Inflammatory macrophage (primary cell): ENCODE measurements around the gene CCT7.
"Not testable (repeated sequence)": the region's sequence is repeated elsewhere in the genome, so short reads cannot be mapped to it uniquely, and the experiment has no call there.

Experiments used
- DNase-seq, 2 donors: peaks; one replicate each; pipeline ENCODE4 v3.0.0-alpha.2; 2020 to 2022

The CCT7 gene

GRCh38 chr2:73255907-73256617 is 22.0 kb downstream of the CCT7 start:
- DNase-seq: no peak

- no peak for DNase-seq
These were observed 22.5 kb downstream of the CCT7 start for GRCh38 chr2:73256618-73256922.

- no peak for DNase-seq
These were observed 22.9 kb downstream of the CCT7 start for GRCh38 chr2:73257021-73257420.

- peak; percentile 48 to 55 for DNase-seq
These were observed 23.5 kb downstream of the CCT7 start for GRCh38 chr2:73257425-73258125.

GRCh38 chr2:73258186-73258912 is 24.2 kb downstream of the CCT7 start:
- no peak for DNase-seq

GRCh38 chr2:73258913-73259215 is 24.8 kb downstream of the CCT7 start:
- DNase-seq: no peak

- no peak for DNase-seq
These were observed 25.2 kb downstream of the CCT7 start for GRCh38 chr2:73259276-73259675.

GRCh38 chr2:73259704-73260337 is 25.7 kb downstream of the CCT7 start:
- DNase-seq: no peak

- DNase-seq: peak; percentile 33 to 56
These were observed 26.4 kb downstream of the CCT7 start for GRCh38 chr2:73260338-73260984.

GRCh38 chr2:73262108-73262651 is 28.1 kb downstream of the CCT7 start:
- no peak for DNase-seq

GRCh38 chr2:73262691-73263429 is 28.8 kb downstream of the CCT7 start:
- not testable (repeated sequence) for DNase-seq

GRCh38 chr2:73263540-73264331 is 29.6 kb downstream of the CCT7 start:
- no peak for DNase-seq

GRCh38 chr2:73264332-73264606 is 30.2 kb downstream of the CCT7 start:
- no peak for DNase-seq

- DNase-seq: no peak
These were observed 30.7 kb downstream of the CCT7 start for GRCh38 chr2:73264783-73265182.

- DNase-seq: no peak
These were observed 31.4 kb downstream of the CCT7 start for GRCh38 chr2:73265298-73266060.

- DNase-seq: no peak
These were observed 32.2 kb downstream of the CCT7 start for GRCh38 chr2:73266061-73266901.

GRCh38 chr2:73267008-73267407 is 32.9 kb downstream of the CCT7 start:
- DNase-seq: no peak

GRCh38 chr2:73268366-73268829 is 34.3 kb downstream of the CCT7 start:
- DNase-seq: no peak
